Fibroblast of the aortic adventitia (primary cell): Measurements from ENCODE around the gene TRIB2. TPM values are rescaled to one million over a fixed set of nuclear protein-coding genes. Genes with fewer than 3 reads are reported as not detected.

Experiments used
- DNase-seq: peaks from one replicate; pipeline ENCODE4 v3.0.0-alpha.2; 2010; ENCODE audit warnings: low read depth
- H3K4me3 ChIP-seq: 2 replicates; pipeline ENCODE4 v1.5.1; 2011; ENCODE audit warnings: low read depth, mild to moderate bottlenecking, control low read depth, low read length, moderate library complexity
- total RNA-seq: library from RNA; depleted of rRNA; stranded (reverse); fragments of >200 nt; gene quantifications from 2 replicates; pipeline ENCODE4 v1.2.3, GENCODE V29; 2012; ENCODE audit warnings: low replicate concordance
- TF ChIP-seq, protein P1 (sequence below): IDR thresholded peaks from 2 replicates; pipeline ENCODE4 v1.5.1; 2011; ENCODE audit warnings: mild to moderate bottlenecking, low read length, control low read depth, inconsistent platforms; ENCODE audit not compliant: insufficient read depth

The TRIB2 gene
- total RNA-seq, 1 donor: 39.9 TPM

GRCh38 chr2:12705230-12705629 is 11.5 kb upstream of the TRIB2 start:
- no peak for DNase-seq
- TF ChIP-seq, protein P1, sequence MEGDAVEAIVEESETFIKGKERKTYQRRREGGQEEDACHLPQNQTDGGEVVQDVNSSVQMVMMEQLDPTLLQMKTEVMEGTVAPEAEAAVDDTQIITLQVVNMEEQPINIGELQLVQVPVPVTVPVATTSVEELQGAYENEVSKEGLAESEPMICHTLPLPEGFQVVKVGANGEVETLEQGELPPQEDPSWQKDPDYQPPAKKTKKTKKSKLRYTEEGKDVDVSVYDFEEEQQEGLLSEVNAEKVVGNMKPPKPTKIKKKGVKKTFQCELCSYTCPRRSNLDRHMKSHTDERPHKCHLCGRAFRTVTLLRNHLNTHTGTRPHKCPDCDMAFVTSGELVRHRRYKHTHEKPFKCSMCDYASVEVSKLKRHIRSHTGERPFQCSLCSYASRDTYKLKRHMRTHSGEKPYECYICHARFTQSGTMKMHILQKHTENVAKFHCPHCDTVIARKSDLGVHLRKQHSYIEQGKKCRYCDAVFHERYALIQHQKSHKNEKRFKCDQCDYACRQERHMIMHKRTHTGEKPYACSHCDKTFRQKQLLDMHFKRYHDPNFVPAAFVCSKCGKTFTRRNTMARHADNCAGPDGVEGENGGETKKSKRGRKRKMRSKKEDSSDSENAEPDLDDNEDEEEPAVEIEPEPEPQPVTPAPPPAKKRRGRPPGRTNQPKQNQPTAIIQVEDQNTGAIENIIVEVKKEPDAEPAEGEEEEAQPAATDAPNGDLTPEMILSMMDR: no peak
- H3K4me3 ChIP-seq: no peak overlapping the region

DNA sequence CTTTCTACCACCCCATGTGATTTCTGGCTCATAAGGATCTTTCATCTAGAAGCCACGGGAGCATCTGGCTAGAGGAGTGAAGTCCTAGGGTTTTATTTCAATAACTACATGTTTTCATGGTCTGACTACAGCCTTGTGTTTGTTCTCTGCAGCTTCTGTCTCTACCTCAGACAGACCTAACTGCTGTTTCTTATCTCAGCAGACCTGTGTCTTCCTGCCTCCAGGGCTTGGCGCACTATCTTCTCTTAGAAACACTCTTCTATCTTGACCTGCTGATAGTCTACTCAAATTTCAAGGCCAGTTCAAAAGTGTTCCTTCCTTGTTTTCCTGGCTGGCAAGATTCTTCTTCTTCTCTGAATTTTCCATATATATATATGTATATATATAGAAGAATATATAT is 11.0 kb upstream of the TRIB2 start:
- TF ChIP-seq, protein P1: no peak
- no peak for DNase-seq
- H3K4me3 ChIP-seq: no peak overlapping the region

DNA sequence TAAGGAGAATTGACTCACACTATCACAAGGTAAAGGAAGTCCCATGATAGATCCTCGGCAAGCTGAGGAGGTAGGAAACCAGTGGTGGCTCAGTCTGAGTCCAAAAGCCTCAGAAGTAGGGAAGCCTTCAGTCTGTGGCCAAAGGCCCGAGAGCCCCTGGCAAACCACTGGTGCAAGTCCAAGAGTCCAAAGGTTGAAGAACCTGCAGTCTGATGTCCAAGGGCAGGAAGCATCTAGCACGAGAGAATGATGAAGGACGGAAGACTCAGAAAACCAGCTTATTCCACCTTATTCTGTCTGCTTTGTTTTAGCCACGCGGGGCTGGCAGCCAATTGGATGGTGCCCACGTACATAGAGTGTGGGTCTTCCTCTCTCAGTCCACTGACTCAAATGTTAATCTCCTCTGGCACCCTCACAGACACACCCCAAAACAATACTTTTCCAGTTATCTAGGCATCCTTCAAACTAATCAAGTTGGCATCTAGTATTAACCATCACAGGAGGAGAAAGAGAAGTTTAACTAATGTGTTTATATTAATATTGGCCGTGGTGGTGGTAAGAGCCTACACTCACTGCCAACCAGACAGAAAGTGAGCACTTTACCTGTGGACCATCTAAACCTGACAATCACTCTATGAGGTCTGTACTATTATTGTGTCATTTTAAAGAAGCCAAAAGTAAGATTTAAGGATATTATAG is 8.1 kb upstream of the TRIB2 start:
- H3K4me3 ChIP-seq: no peak overlapping the region
- DNase-seq: no peak
- TF ChIP-seq, protein P1: no peak

- TF ChIP-seq, protein P1: no peak
- no peak overlapping the region for H3K4me3 ChIP-seq
- DNase-seq: no peak
These were observed 7.6 kb upstream of the TRIB2 start for GRCh38 chr2:12709207-12709522.

DNA sequence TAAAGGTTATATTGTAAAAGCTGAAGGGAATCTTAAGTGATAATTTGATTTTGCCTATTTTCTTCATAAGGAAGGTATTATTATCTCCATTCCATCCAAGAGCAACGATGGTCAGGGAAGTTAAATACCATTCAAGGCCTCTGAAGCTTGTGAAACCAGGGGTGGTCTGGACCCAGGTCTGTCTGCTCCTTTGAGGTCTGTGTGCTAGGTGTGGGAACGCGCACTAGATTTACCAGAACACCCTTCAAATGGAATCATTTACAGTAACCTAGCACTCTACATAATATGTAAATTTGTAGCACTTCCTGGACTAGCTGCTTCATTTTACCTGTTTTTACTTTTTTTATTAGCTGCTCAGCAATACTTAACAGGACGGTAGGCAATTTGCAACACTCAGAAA is 6.4 kb upstream of the TRIB2 start:
- no peak overlapping the region for H3K4me3 ChIP-seq
- DNase-seq: no peak
- TF ChIP-seq, protein P1: no peak

DNA sequence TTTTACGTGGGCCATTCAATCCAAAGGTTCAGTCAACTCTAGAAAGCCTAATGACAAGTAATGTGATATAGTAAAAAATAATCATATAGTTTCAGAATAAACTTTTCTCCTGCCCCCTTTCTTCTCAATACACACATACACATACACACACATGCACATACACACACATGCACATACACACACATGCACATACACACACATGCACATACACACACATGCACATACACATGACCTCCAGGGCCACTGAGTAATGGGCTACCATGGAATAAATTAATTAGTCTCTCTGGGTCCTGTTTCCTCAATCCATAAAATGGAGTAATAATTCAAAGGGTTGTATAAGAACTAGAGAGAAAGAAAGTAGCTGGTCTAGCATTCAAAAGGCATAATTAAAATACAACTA is 5.4 kb upstream of the TRIB2 start:
- no peak for DNase-seq
- H3K4me3 ChIP-seq: no peak overlapping the region
- TF ChIP-seq, protein P1: no peak

DNA sequence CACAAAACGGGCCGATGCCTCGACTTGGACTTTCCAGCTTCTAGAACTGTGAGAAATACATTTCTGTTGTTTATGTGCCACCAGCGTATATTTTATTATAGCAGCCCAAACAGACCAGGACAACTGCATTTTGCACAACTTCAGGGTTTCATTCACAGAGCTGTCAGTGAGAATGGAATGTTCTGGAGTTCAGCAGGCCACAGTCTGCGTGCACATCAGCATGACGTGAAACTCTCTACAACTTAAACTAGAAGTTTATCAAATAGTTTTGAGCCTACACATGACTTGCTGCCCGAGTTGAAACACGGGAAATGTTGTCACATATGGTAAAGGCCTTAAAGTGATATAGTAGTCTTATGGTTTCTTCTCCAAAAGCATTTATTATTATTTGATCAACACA is 3.9 kb upstream of the TRIB2 start:
- TF ChIP-seq, protein P1: no peak
- no peak overlapping the region for H3K4me3 ChIP-seq
- DNase-seq: no peak
